ACC112 (cell line): ENCODE data around the gene RUVBL1.

Source experiments
- H2AFZ ChIP-seq: fragments of 200-600 bp; sonication (generic); one replicate; pipeline ENCODE4 v1.6.0; 2017; ENCODE audit warnings: antibody characterized with exemption, low read length; ENCODE audit not compliant: unreplicated experiment
- H3K27ac ChIP-seq: fragments of 200-600 bp; sonication (generic); 2 replicates; pipeline ENCODE4 v1.5.1; 2014; ENCODE audit warnings: low read depth, mild to moderate bottlenecking, antibody characterized with exemption, low read length, moderate library complexity
- H3K27me3 ChIP-seq: fragments of 200-600 bp; sonication (generic); 2 replicates; pipeline ENCODE4 v1.6.1; 2014; ENCODE audit warnings: mild to moderate bottlenecking, antibody characterized with exemption, low read length, moderate library complexity, mixed read lengths; ENCODE audit not compliant: insufficient read depth
- H3K36me3 ChIP-seq: fragments of 200-600 bp; sonication (generic); 2 replicates; pipeline ENCODE4 v1.6.1; 2016; ENCODE audit warnings: mild to moderate bottlenecking, antibody characterized with exemption, low read length, moderate library complexity, mixed read lengths; ENCODE audit not compliant: insufficient read depth
- H3K4me1 ChIP-seq: fragments of 200-600 bp; sonication (generic); one replicate; pipeline ENCODE4 v1.6.1; 2016; ENCODE audit warnings: low read length, mixed read lengths; ENCODE audit not compliant: insufficient read depth, unreplicated experiment, control insufficient read depth
- H3K4me3 ChIP-seq: fragments of 200-600 bp; sonication (generic); 2 replicates; pipeline ENCODE4 v1.5.1; 2014; ENCODE audit warnings: mild to moderate bottlenecking, low read depth, low read length
- H3K79me2 ChIP-seq: fragments of 200-600 bp; sonication (generic); one replicate; pipeline ENCODE4 v1.6.0; 2016; ENCODE audit warnings: low read length; ENCODE audit not compliant: control insufficient read depth, unreplicated experiment, insufficient read depth

Gene RUVBL1

GRCh38 chr3:128123538-128124368, at the start of gene RUVBL1:
Gene RUVBL1, minus strand, starts transcription at chr3:128123812. Its CDS starts 88 bp downstream, at chr3:128123724.
- H3K27me3 ChIP-seq = no peaks in the 10 kb centered on the region
- peak within 1 kb of the TSS; percentile 94 for H2AFZ ChIP-seq

GRCh38 chr3:128173200-128173599, 49.6 kb upstream of the RUVBL1 start:
- Histone ChIP-seq H3K27me3 (no peaks in the 10 kb centered on the region), H3K27ac (no peak overlapping the region), H3K4me3 (no peak overlapping the region), H3K4me1 (peaks cover 13% of the 10 kb centered on the region), H3K36me3 (no peaks in the 10 kb centered on the region), H2AFZ (no peak overlapping the region), H3K79me2 (peaks cover 4% of the 10 kb centered on the region)

More at GRCh38 chr3:128123538-128124368, at the start of gene RUVBL1:
- H3K27ac ChIP-seq = peak within 1 kb of the TSS; percentile 85
- H3K36me3 ChIP-seq = peaks cover 4% of the 10 kb centered on the region; the same call in 1 of the 2 replicates
- peak within 1 kb of the TSS; percentile 98 for H3K4me3 ChIP-seq
- peaks cover 10% of the 10 kb centered on the region for H3K4me1 ChIP-seq
- H3K79me2 ChIP-seq = peaks cover 24% of the 10 kb centered on the region

DNA sequence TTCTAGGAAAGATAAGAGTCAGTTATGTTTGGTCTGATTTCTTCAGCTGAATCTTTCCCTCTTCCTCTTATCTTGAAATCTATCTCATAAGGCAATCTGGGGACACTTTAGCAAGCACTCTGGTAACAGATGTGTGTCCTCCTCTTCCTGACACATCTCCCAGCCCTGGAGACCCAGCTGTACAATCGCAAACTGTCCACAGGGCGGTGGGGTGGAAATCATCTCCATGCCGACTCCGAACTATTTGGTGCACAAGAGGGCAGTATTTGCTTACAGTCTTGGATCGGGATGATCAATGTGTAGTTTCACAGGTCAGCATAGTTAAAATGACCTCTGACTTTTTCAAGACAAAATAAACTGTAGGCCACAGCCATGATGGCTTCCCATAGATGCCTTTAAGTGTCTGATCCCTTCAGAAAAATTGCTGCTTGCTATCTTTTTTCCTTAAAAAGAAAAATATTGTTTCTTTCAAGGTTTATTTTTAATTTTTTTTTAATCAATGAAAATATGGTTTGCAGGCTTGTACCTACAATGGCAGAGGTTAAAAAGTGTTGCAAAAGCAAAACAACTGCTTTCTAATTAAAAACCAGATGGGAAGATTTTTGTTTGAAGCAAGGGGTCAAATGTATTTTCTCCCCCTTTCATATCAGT, 47.4 kb upstream of the RUVBL1 start:
- Histone ChIP-seq H2AFZ (no peak overlapping the region), H3K27me3 (no peaks in the 10 kb centered on the region), H3K36me3 (no peaks in the 10 kb centered on the region), H3K27ac (no peak overlapping the region), H3K4me1 (peaks cover 8% of the 10 kb centered on the region), H3K79me2 (no peaks in the 10 kb centered on the region), H3K4me3 (no peak overlapping the region)

DNA sequence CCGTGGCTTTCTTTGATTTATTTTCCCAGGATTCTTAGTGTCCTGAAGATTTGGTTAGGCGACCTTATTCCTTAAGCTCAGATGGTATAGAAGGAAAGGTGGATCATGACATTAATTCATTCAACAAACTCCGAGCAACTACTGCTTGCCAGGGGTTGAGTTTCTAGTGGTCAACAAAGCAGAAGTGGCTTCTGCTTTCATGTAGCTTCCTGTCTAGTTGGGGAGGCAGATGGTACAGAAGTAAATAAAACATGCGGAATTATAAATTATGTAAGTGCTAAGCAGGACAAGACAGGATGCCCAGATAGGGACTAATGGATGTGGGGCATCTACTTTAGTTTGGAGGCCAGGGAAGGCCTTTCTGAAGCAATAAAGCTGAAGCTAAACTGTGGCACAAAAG, 45.2 kb upstream of the RUVBL1 start:
- no peak overlapping the region for H3K4me3 ChIP-seq
- no peaks in the 10 kb centered on the region for H3K79me2 ChIP-seq
- H3K4me1 ChIP-seq = no peaks in the 10 kb centered on the region
- H3K27ac ChIP-seq = no peak overlapping the region
- H3K36me3 ChIP-seq = no peaks in the 10 kb centered on the region
- H2AFZ ChIP-seq = no peak overlapping the region
- H3K27me3 ChIP-seq = no peaks in the 10 kb centered on the region

DNA sequence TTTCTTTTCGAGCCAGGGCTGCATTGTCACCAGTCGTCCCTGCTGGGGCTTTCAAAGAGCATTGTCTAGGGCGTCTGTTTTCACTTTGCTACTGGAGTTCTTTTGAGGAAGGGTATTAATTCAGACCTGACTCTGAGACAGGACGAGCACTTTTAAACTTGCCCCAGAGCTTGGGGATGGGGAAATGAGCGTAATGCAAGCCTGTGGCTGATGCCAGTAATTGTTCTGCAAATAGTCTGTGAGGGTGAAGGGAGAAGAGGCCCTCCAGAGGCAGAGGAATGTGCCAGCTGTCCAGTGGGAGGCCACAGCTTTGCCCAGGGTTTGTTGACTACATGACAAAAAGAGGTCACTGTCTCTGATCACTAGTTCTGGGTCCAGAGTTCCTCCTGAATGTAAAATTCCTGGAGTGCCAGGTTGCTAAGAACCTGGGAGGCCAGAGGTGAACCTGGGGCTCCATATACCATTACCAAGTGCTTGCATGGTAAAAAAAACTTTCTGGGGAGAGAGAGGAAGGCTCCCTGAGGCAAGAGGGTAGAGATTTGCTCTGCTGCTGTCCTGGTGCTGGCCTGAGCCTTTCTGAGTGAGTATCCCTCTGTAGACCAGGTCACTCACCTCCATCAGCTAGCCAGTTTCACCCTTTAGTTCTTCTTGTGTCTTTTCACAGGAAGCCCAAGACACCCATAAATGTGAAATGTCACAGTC, 44.5 kb upstream of the RUVBL1 start:
- Histone ChIP-seq H3K4me1 (no peaks in the 10 kb centered on the region), H3K27ac (no peak overlapping the region), H2AFZ (no peak overlapping the region), H3K27me3 (no peaks in the 10 kb centered on the region), H3K79me2 (no peaks in the 10 kb centered on the region), H3K4me3 (no peak overlapping the region), H3K36me3 (no peaks in the 10 kb centered on the region)

- Histone ChIP-seq H3K27me3 (no peaks in the 10 kb centered on the region), H3K4me3 (no peak overlapping the region), H3K79me2 (no peaks in the 10 kb centered on the region), H3K4me1 (no peaks in the 10 kb centered on the region), H3K27ac (no peak overlapping the region), H2AFZ (no peak overlapping the region), H3K36me3 (no peaks in the 10 kb centered on the region)
Observed at GRCh38 chr3:128167646-128167972, 44.0 kb upstream of the RUVBL1 start.

GRCh38 chr3:128166971-128167453, 43.4 kb upstream of the RUVBL1 start:
- Histone ChIP-seq H3K79me2 (no peaks in the 10 kb centered on the region), H3K4me1 (no peaks in the 10 kb centered on the region), H3K36me3 (no peaks in the 10 kb centered on the region), H3K27me3 (no peaks in the 10 kb centered on the region), H3K27ac (no peak overlapping the region), H3K4me3 (no peak overlapping the region), H2AFZ (no peak overlapping the region)

DNA sequence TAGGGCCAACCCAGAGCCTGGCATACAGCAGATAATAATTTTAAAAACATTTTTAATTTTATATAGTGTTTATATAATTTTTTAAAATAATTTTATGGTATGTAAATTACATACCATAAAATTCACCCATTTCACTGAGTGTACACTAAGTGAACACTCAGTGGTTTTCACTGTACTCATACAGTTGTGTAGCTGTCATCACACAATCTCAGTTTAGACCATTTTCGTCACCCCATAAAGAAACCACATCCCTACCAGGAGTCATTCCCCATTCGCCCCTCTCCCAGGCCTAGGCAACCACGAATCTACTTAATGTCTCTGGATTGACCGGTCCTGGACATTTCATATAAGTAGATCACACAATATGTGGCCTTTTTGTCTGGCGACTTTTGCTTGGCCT, 39.8 kb upstream of the RUVBL1 start:
- no peaks in the 10 kb centered on the region for H3K27me3 ChIP-seq
- no peaks in the 10 kb centered on the region for H3K36me3 ChIP-seq
- no peak overlapping the region for H3K4me3 ChIP-seq
- H2AFZ ChIP-seq = no peak overlapping the region
- H3K4me1 ChIP-seq = no peaks in the 10 kb centered on the region
- H3K27ac ChIP-seq = no peak overlapping the region
- peaks cover 5% of the 10 kb centered on the region for H3K79me2 ChIP-seq

DNA sequence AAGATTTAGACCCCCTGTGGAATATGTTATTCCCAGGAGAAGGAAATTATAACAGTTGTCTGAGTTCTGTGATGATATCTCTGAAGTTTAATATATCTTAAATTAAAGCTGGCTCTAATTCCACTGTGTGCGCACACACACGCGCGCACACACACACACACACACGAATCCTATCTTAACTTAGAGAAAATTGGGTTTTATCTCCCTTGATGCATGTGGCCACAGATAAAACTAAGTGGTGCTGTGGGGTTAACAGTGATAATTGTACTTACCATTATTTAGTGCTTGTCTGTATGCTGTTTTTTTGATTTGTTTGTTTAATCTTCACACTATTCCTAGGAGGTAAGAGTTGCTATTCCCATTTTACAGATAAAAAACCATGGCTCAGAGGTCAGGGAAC, 37.0 kb upstream of the RUVBL1 start:
- peaks cover 10% of the 10 kb centered on the region for H3K79me2 ChIP-seq

DNA sequence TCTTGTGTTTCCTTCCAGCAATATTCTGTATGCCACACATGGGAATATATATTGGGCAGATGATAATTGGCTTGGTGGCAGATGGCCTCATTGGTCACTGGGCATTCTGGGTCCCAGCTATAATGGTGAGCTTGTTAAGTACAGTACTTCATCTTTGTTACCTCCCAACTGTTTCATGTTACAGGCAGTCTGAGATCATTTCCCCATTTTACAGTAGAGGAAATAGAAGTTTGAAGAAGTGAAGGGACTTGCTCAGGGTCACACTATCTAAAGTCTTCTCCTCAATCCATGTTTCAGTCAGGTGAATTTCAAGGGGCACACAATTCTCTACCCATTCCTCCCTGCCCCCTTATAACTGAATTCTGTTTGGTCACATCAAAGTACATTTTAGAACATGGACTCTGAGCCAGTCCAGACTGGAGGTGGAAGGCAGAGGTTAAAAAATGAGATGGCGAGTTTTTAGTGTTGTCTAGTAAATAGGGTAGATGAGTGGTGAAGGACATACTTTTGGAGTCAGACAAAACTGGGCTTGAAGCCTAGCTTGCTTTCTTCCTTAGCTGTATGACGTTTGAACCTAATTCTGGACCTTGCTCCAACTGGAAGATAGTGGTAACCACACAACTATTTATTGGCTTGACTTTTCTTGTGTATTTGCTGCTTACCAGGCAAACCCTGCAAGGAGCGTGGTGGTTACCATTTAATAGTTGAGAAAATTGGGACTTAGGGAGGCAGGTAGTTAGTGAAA, 32.2 kb upstream of the RUVBL1 start:
- peaks cover 21% of the 10 kb centered on the region for H3K36me3 ChIP-seq
- H3K79me2 ChIP-seq = peaks cover 20% of the 10 kb centered on the region
- no peak overlapping the region for H2AFZ ChIP-seq
- no peaks in the 10 kb centered on the region for H3K4me1 ChIP-seq
- no peak overlapping the region for H3K4me3 ChIP-seq
- H3K27me3 ChIP-seq = no peaks in the 10 kb centered on the region
- H3K27ac ChIP-seq = no peak overlapping the region

More for the DNA sequence above, 37.0 kb upstream of the RUVBL1 start:
- Histone ChIP-seq H3K27ac (no peak overlapping the region), H3K27me3 (no peaks in the 10 kb centered on the region), H3K36me3 (peaks cover 19% of the 10 kb centered on the region), H2AFZ (no peak overlapping the region), H3K4me3 (no peak overlapping the region), H3K4me1 (no peaks in the 10 kb centered on the region)
